Measurements from ENCODE around the gene ARF4.
A peak's percentile ranks its signal among the peaks of the same experiment; 100 is the strongest.
"Not testable (repeated sequence)": the region's sequence is repeated elsewhere in the genome, so short reads cannot be mapped to it uniquely, and the experiment has no call there.

Gene ARF4

GRCh38 chr3:57597127-57597923, at the start of gene ARF4:
Gene ARF4, minus strand, starts transcription at chr3:57597344. Its CDS starts 204 bp downstream, at chr3:57597140.
- Mint-ChIP-seq H3K36me3 (peaks cover 10% of the 10 kb centered on the region), H3K4me1 (peaks cover 45% of the 10 kb centered on the region), H3K27ac (peak within 1 kb of the TSS; percentile 89), H3K4me3 (peak within 1 kb of the TSS; percentile 89), H3K9me3 (no peaks in the 10 kb centered on the region), H3K27me3 (no peaks in the 10 kb centered on the region)
- ATAC-seq: peak; percentile 98

GRCh38 chr3:57646723-57647122, 49.6 kb upstream of the ARF4 start:
- peak overlapping the region; percentile 6 for H3K27ac Mint-ChIP-seq
- H3K4me1 Mint-ChIP-seq: peaks cover 10% of the 10 kb centered on the region
- H3K4me3 Mint-ChIP-seq: no peak overlapping the region
- H3K27me3 Mint-ChIP-seq: no peaks in the 10 kb centered on the region
- H3K36me3 Mint-ChIP-seq: peaks cover 75% of the 10 kb centered on the region
- no peak for ATAC-seq
- H3K9me3 Mint-ChIP-seq: peaks cover 15% of the 10 kb centered on the region

DNA sequence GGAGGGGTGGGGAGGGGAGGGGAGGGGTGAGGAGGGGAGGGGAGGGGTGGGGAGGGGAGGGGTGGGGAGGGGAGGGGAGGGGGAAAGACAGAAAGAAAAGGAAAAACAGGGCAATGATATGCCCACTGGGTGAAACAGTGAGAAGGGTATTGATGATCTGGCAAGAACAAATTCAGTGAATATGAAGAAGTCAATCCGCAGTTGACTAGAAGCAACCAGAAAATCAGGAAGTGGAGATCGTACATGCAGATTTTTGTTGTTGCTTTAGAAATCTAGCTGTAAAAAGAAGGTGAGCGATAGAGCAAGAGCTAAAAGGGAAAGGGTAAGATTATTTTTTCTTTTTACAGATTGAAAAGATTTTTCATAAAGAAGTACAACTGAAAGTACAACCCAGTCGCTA, 47.6 kb upstream of the ARF4 start:
- no peaks in the 10 kb centered on the region for H3K27me3 Mint-ChIP-seq
- peaks cover 13% of the 10 kb centered on the region for H3K9me3 Mint-ChIP-seq
- H3K36me3 Mint-ChIP-seq: peaks cover 70% of the 10 kb centered on the region
- ATAC-seq: no peak
- H3K27ac Mint-ChIP-seq: no peak overlapping the region
- no peak overlapping the region for H3K4me3 Mint-ChIP-seq
- H3K4me1 Mint-ChIP-seq: peaks cover 10% of the 10 kb centered on the region

- H3K9me3 Mint-ChIP-seq: no peaks in the 10 kb centered on the region
- no peak for ATAC-seq
- no peak overlapping the region for H3K4me3 Mint-ChIP-seq
- H3K27me3 Mint-ChIP-seq: no peaks in the 10 kb centered on the region
- H3K27ac Mint-ChIP-seq: no peak overlapping the region
- H3K4me1 Mint-ChIP-seq: no peaks in the 10 kb centered on the region
- peaks cover 48% of the 10 kb centered on the region for H3K36me3 Mint-ChIP-seq
Observed at GRCh38 chr3:57637391-57637790, 40.2 kb upstream of the ARF4 start.

DNA sequence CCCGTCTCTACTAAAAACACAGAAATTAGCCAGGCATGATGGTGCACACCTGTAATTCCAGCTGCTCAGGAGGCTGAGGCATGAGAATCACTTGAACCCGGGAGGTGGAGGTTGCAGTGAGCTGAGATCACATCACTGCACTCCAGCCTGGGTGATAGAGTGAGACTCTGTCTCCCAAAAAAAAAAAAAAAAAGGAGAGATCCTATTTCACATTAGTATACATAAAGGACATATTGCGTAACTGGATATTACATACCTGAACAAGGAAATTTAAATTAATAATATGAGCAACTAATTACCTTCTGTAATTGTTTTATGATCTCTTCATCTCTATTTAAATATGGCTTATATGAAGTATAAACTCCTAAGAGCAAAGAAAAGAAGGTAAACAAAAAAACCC, 37.1 kb upstream of the ARF4 start:
- not testable (repeated sequence) for H3K4me3 Mint-ChIP-seq, H3K27me3 Mint-ChIP-seq, ATAC-seq, H3K27ac Mint-ChIP-seq, H3K9me3 Mint-ChIP-seq, H3K4me1 Mint-ChIP-seq
- peaks cover 31% of the 10 kb centered on the region for H3K36me3 Mint-ChIP-seq

- Mint-ChIP-seq H3K9me3 (no peaks in the 10 kb centered on the region), H3K4me3 (no peak overlapping the region), H3K36me3 (peaks cover 31% of the 10 kb centered on the region), H3K4me1 (no peaks in the 10 kb centered on the region), H3K27me3 (no peaks in the 10 kb centered on the region), H3K27ac (no peak overlapping the region)
- no peak for ATAC-seq
Observed at GRCh38 chr3:57627976-57628375, 30.8 kb upstream of the ARF4 start.

- Mint-ChIP-seq H3K4me1 (no peaks in the 10 kb centered on the region), H3K4me3 (no peak overlapping the region), H3K27ac (no peak overlapping the region), H3K9me3 (no peaks in the 10 kb centered on the region), H3K36me3 (peaks cover 39% of the 10 kb centered on the region), H3K27me3 (no peaks in the 10 kb centered on the region)
- ATAC-seq: no peak
Observed at GRCh38 chr3:57624801-57625200, 27.7 kb upstream of the ARF4 start.

- Mint-ChIP-seq H3K36me3 (peaks cover 30% of the 10 kb centered on the region), H3K27ac (no peak overlapping the region), H3K27me3 (no peaks in the 10 kb centered on the region), H3K4me1 (no peaks in the 10 kb centered on the region), H3K9me3 (no peaks in the 10 kb centered on the region), H3K4me3 (no peak overlapping the region)
- ATAC-seq: no peak
Observed at GRCh38 chr3:57622362-57622761, 25.2 kb upstream of the ARF4 start.

GRCh38 chr3:57617739-57618138, 20.6 kb upstream of the ARF4 start:
- Mint-ChIP-seq H3K27ac (no peak overlapping the region), H3K36me3 (peaks cover 12% of the 10 kb centered on the region), H3K4me3 (no peak overlapping the region), H3K9me3 (no peaks in the 10 kb centered on the region), H3K27me3 (no peaks in the 10 kb centered on the region), H3K4me1 (no peaks in the 10 kb centered on the region)
- no peak for ATAC-seq

GRCh38 chr3:57616233-57616632, 19.1 kb upstream of the ARF4 start:
- H3K36me3 Mint-ChIP-seq: peaks cover 13% of the 10 kb centered on the region
- no peaks in the 10 kb centered on the region for H3K27me3 Mint-ChIP-seq
- H3K27ac Mint-ChIP-seq: no peak overlapping the region
- no peak for ATAC-seq
- no peak overlapping the region for H3K4me3 Mint-ChIP-seq
- H3K9me3 Mint-ChIP-seq: no peaks in the 10 kb centered on the region
- H3K4me1 Mint-ChIP-seq: no peaks in the 10 kb centered on the region

DNA sequence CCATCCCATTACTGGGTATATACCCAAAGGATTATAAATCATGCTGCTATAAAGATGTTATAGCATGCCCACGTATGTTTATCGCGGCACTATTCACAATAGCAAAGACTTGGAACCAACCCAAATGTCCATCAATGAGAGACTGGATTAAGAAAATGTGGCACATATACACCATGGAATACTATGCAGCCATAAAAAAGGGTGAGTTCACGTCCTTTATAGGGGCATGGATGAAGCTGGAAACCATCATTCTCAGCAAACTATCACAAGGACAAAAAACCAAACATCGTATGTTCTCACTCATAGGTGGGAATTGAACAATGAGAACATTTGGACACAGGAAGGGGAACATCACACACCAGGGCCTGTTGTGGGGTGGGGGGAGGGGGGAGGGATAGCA, 14.7 kb upstream of the ARF4 start:
- not testable (repeated sequence) for ATAC-seq, H3K27ac Mint-ChIP-seq, H3K9me3 Mint-ChIP-seq, H3K4me3 Mint-ChIP-seq, H3K4me1 Mint-ChIP-seq, H3K27me3 Mint-ChIP-seq
- peaks cover 51% of the 10 kb centered on the region for H3K36me3 Mint-ChIP-seq

DNA sequence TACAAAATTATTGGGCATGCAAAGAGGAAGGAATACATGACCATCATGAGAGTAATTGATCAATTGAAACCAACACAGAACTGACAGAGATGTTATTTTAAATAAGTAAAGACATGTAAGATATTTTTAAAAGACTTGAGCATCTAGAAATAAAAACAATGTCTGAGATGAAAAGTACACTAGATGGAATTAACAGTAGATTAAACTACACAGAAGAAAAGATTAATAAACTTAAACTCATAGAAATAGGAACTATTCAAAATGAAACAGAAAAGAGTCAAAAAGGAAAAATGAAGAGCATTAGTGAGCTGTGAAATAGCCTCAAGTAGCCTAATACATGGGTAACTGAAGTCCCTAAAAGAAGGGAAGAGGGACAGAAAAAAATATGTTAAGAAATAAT, 8.5 kb upstream of the ARF4 start:
- H3K9me3 Mint-ChIP-seq: peaks cover 8% of the 10 kb centered on the region
- H3K27ac Mint-ChIP-seq: no peak overlapping the region
- no peak overlapping the region for H3K4me3 Mint-ChIP-seq
- no peak for ATAC-seq
- peaks cover 65% of the 10 kb centered on the region for H3K36me3 Mint-ChIP-seq
- H3K27me3 Mint-ChIP-seq: no peaks in the 10 kb centered on the region
- H3K4me1 Mint-ChIP-seq: no peaks in the 10 kb centered on the region

DNA sequence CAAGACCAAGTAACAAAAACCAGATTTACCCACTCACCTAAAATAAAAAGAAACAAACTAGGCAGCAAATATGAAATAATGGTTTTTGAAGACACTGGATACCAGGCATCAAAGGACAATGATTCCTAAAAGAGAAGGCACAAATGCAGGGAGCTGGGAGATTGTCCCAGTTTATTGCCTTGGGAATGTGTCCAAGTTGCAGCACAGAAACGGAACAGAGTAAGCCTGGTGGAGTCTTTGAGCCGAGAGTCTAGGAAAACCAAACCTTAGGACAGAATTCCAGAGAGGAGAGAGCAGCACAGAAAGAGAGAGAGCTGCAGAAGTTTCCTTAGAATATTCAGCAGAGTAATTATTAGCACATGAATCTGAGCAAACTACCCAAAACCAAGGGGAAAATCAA, 7.8 kb upstream of the ARF4 start:
- Mint-ChIP-seq H3K27me3 (no peaks in the 10 kb centered on the region), H3K9me3 (peaks cover 8% of the 10 kb centered on the region), H3K36me3 (peaks cover 58% of the 10 kb centered on the region), H3K27ac (no peak overlapping the region), H3K4me3 (no peak overlapping the region), H3K4me1 (no peaks in the 10 kb centered on the region)
- ATAC-seq: no peak

GRCh38 chr3:57600195-57600594, 3.1 kb upstream of the ARF4 start:
- H3K27ac Mint-ChIP-seq: no peak overlapping the region
- H3K27me3 Mint-ChIP-seq: no peaks in the 10 kb centered on the region
- no peak overlapping the region for H3K4me3 Mint-ChIP-seq
- peaks cover 21% of the 10 kb centered on the region for H3K4me1 Mint-ChIP-seq
- no peak for ATAC-seq
- no peaks in the 10 kb centered on the region for H3K9me3 Mint-ChIP-seq
- peaks cover 17% of the 10 kb centered on the region for H3K36me3 Mint-ChIP-seq

- Mint-ChIP-seq H3K4me1 (peaks cover 31% of the 10 kb centered on the region), H3K36me3 (peaks cover 9% of the 10 kb centered on the region), H3K4me3 (peak overlapping the region; percentile 89), H3K27me3 (no peaks in the 10 kb centered on the region), H3K9me3 (no peaks in the 10 kb centered on the region), H3K27ac (peak overlapping the region; percentile 89)
- no peak for ATAC-seq
Observed at GRCh38 chr3:57598765-57599360, 1.7 kb upstream of the ARF4 start.

GRCh38 chr3:57596495-57597126, 533 bp downstream of the ARF4 start:
- peaks cover 51% of the 10 kb centered on the region for H3K4me1 Mint-ChIP-seq
- H3K4me3 Mint-ChIP-seq: peak overlapping the region; percentile 89
- H3K9me3 Mint-ChIP-seq: no peaks in the 10 kb centered on the region
- peak overlapping the region; percentile 89 for H3K27ac Mint-ChIP-seq
- H3K27me3 Mint-ChIP-seq: no peaks in the 10 kb centered on the region
- H3K36me3 Mint-ChIP-seq: peaks cover 9% of the 10 kb centered on the region
- peak; percentile 0 for ATAC-seq
